ENCODE results near the gene CTNNAL1. TPM values are rescaled to one million over a fixed set of nuclear protein-coding genes. Genes with fewer than 3 reads are reported as not detected.

CTNNAL1 gene
- polyA plus RNA-seq, 1 donor from 2014 or later: 24.7 TPM

GRCh38 chr9:109001275-109001676 lies 12.0 kb downstream of the CTNNAL1 start:
- Histone ChIP-seq H3K27me3 (ENCODE audit: insufficient read depth, low read depth, low read length) (no peaks in the 10 kb centered on the region), H3K79me2 (replicated peaks; ENCODE audit: insufficient read depth, low read length) (peaks cover 16% of the 10 kb centered on the region), H3K27ac (ENCODE audit: low read length) (no peak overlapping the region)

GRCh38 chr9:108997112-108997511 lies 16.2 kb downstream of the CTNNAL1 start:
- no peaks in the 10 kb centered on the region for H3K9me3 ChIP-seq (ENCODE audit: low read length)
- no peak for TF ChIP-seq RAD21 (conservative IDR thresholded peaks at IDR 0.05)
- H4K20me1 ChIP-seq (ENCODE audit: insufficient read depth): no peaks in the 10 kb centered on the region
- no peak overlapping the region for H3K27ac ChIP-seq (ENCODE audit: low read length)
- H3K9ac ChIP-seq (ENCODE audit: low read length): no peak overlapping the region
- H3K4me3 ChIP-seq (ENCODE audit: low read length): no peak overlapping the region
- no peaks in the 10 kb centered on the region for H3K36me3 ChIP-seq (ENCODE audit: insufficient read depth, low read length)
- no peak overlapping the region for H2AFZ ChIP-seq (ENCODE audit: low read depth, low read length)
- H3K4me2 ChIP-seq (ENCODE audit: low read length): no peak overlapping the region
- H3K27me3 ChIP-seq (ENCODE audit: insufficient read depth, low read depth, low read length): no peaks in the 10 kb centered on the region
- no peaks in the 10 kb centered on the region for H3F3A ChIP-seq (ENCODE audit: insufficient read depth, low read length, poor library complexity, severe bottlenecking)
- no peaks in the 10 kb centered on the region for H3K79me2 ChIP-seq (replicated peaks; ENCODE audit: insufficient read depth, low read length)
- no peaks in the 10 kb centered on the region for H3K9me2 ChIP-seq (ENCODE audit: insufficient read depth, low read length)

More at GRCh38 chr9:109001275-109001676, 12.0 kb downstream of the CTNNAL1 start:
- no peak overlapping the region for H3K9ac ChIP-seq (ENCODE audit: low read length)
- no peak overlapping the region for H2AFZ ChIP-seq (ENCODE audit: low read depth, low read length)
- peaks cover 3% of the 10 kb centered on the region for H3K9me3 ChIP-seq (ENCODE audit: low read length)
- no peak for TF ChIP-seq TAF1 (IDR thresholded peaks at IDR 0.05; ENCODE audit: low read depth)
- H3K9me2 ChIP-seq (ENCODE audit: insufficient read depth, low read length): no peaks in the 10 kb centered on the region
- H4K20me1 ChIP-seq (ENCODE audit: insufficient read depth): no peaks in the 10 kb centered on the region
- H3K4me3 ChIP-seq (ENCODE audit: low read length): no peak overlapping the region
- H3F3A ChIP-seq (ENCODE audit: insufficient read depth, low read length, poor library complexity, severe bottlenecking): no peaks in the 10 kb centered on the region
- H3K36me3 ChIP-seq (ENCODE audit: insufficient read depth, low read length): no peaks in the 10 kb centered on the region
- H3K4me2 ChIP-seq (ENCODE audit: low read length): no peak overlapping the region

- no peaks in the 10 kb centered on the region for H3K79me2 ChIP-seq (replicated peaks; ENCODE audit: insufficient read depth, low read length)
These were observed 16.7 kb downstream of the CTNNAL1 start for GRCh38 chr9:108996643-108997042.

More at GRCh38 chr9:108996643-108997042, 16.7 kb downstream of the CTNNAL1 start:
- Histone ChIP-seq H2AFZ (ENCODE audit: low read depth, low read length) (no peak overlapping the region), H3K27me3 (ENCODE audit: insufficient read depth, low read depth, low read length) (no peaks in the 10 kb centered on the region), H3F3A (ENCODE audit: insufficient read depth, low read length, poor library complexity, severe bottlenecking) (no peaks in the 10 kb centered on the region), H3K9ac (ENCODE audit: low read length) (no peak overlapping the region), H3K4me3 (ENCODE audit: low read length) (no peak overlapping the region), H3K9me2 (ENCODE audit: insufficient read depth, low read length) (no peaks in the 10 kb centered on the region), H3K9me3 (ENCODE audit: low read length) (no peaks in the 10 kb centered on the region), H3K4me2 (ENCODE audit: low read length) (no peak overlapping the region), H3K27ac (ENCODE audit: low read length) (no peak overlapping the region), H4K20me1 (ENCODE audit: insufficient read depth) (no peaks in the 10 kb centered on the region), H3K36me3 (ENCODE audit: insufficient read depth, low read length) (no peaks in the 10 kb centered on the region)
- no peak for TF ChIP-seq TAF1 (IDR thresholded peaks at IDR 0.05; ENCODE audit: low read depth)
- no peak for TF ChIP-seq SMC3 (conservative IDR thresholded peaks at IDR 0.05; ENCODE audit: poor library complexity)
- no peak for TF ChIP-seq REST (IDR thresholded peaks at IDR 0.05; ENCODE audit: borderline replicate concordance)
- TF ChIP-seq EP300 (conservative IDR thresholded peaks at IDR 0.05; ENCODE audit: poor library complexity, severe bottlenecking): no peak
- no peak for TF ChIP-seq RAD21 (conservative IDR thresholded peaks at IDR 0.05)
- no peak for TF ChIP-seq MXI1 (conservative IDR thresholded peaks at IDR 0.05; ENCODE audit: poor library complexity, severe bottlenecking)
- TF ChIP-seq POLR2AphosphoS5 (IDR thresholded peaks at IDR 0.05): no peak
- no peak for TF ChIP-seq EZH2 (IDR thresholded peaks at IDR 0.05; ENCODE audit: borderline replicate concordance, insufficient read depth, low read length, poor library complexity, severe bottlenecking)
- TF ChIP-seq CTCF (IDR thresholded peaks at IDR 0.05; ENCODE audit: poor library complexity, severe bottlenecking): no peak
